Measurements from ENCODE around the gene FOXP2. TPM values are rescaled to one million over a fixed set of nuclear protein-coding genes. Genes with fewer than 3 reads are reported as not detected.

Gene FOXP2
- total RNA-seq, 1 donor from 2014 or later, result 24.0 TPM

DNA sequence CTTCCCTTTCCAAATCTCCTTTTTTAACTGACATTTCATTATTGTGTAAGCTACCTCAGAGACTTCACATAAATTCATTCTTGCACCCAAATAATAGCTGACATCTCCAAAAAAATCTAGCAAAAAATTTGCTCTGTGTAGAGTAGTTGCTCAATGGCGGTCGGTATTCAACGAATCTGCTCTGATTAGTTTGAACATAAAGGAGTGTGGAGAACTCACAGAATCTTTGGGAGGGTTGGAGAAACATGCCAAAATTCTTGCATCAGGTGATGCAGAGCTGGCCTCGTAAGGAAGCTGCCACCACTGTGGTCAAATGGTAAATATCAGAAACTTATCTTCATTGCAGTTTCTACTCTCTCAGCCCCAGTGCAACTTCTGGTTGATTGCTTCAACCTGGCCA is 306.1 kb downstream of the FOXP2 start:
- Mint-ChIP-seq H3K27me3 (peaks cover 3% of the 10 kb centered on the region), H3K9me3 (no peaks in the 10 kb centered on the region), H3K36me3 (no peaks in the 10 kb centered on the region), H3K4me1 (ENCODE audit: unreplicated experiment) (no peaks in the 10 kb centered on the region), H3K27ac (no peak overlapping the region), H3K4me3 (no peak overlapping the region)
- TF ChIP-seq, protein P1, sequence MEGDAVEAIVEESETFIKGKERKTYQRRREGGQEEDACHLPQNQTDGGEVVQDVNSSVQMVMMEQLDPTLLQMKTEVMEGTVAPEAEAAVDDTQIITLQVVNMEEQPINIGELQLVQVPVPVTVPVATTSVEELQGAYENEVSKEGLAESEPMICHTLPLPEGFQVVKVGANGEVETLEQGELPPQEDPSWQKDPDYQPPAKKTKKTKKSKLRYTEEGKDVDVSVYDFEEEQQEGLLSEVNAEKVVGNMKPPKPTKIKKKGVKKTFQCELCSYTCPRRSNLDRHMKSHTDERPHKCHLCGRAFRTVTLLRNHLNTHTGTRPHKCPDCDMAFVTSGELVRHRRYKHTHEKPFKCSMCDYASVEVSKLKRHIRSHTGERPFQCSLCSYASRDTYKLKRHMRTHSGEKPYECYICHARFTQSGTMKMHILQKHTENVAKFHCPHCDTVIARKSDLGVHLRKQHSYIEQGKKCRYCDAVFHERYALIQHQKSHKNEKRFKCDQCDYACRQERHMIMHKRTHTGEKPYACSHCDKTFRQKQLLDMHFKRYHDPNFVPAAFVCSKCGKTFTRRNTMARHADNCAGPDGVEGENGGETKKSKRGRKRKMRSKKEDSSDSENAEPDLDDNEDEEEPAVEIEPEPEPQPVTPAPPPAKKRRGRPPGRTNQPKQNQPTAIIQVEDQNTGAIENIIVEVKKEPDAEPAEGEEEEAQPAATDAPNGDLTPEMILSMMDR (conservative IDR thresholded peaks at IDR 0.05), result no peak
- no peak for DNase-seq (ENCODE audit: extremely low spot score, unreplicated experiment)

DNA sequence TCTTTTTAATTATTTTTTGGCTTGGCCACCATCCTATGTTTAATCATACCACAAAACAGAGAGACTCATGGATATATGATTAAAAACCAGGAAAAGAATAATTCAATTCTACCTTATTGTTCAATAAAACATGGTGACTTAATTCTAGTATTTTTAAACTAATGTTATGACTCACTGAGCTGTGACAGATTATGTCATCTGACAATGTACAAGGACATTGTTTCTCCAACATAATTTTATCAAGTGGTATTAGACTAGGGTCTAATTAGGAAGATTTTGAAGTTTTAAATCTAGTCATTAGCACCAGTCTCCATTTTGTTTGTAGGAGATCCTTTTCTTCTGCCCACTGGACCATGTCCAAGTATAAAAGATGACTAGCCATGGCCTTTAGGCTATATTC is 307.9 kb downstream of the FOXP2 start:
- TF ChIP-seq, protein P1 (conservative IDR thresholded peaks at IDR 0.05), result no peak
- H3K27ac Mint-ChIP-seq, result no peak overlapping the region
- no peaks in the 10 kb centered on the region for H3K36me3 Mint-ChIP-seq
- DNase-seq (ENCODE audit: extremely low spot score, unreplicated experiment), result no peak
- H3K9me3 Mint-ChIP-seq, result no peaks in the 10 kb centered on the region
- no peaks in the 10 kb centered on the region for H3K4me1 Mint-ChIP-seq (ENCODE audit: unreplicated experiment)
- H3K27me3 Mint-ChIP-seq, result peaks cover 3% of the 10 kb centered on the region
- H3K4me3 Mint-ChIP-seq, result no peak overlapping the region

DNA sequence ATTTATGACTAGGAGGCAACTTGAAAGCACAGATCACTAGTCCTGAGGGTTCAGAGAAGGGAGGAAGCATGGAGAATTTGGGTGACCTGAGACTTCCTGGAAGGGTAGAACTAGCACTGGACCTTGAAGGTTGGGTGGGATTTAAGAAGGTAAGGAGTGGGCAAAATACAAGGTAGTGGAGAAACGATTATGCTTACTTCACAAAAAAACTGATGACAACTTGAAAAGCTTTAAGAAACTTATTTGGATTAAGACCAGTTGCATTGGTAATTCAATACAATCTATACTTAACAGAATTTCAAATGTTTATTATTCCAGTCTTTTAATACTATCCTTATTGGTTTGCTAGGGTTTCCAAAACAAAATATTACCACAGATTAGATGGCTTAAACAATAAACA is 308.7 kb downstream of the FOXP2 start:
- TF ChIP-seq, protein P1 (conservative IDR thresholded peaks at IDR 0.05), result no peak
- Mint-ChIP-seq H3K27me3 (peaks cover 3% of the 10 kb centered on the region), H3K27ac (no peak overlapping the region), H3K9me3 (no peaks in the 10 kb centered on the region), H3K4me1 (ENCODE audit: unreplicated experiment) (no peaks in the 10 kb centered on the region), H3K4me3 (no peak overlapping the region), H3K36me3 (no peaks in the 10 kb centered on the region)
- no peak for DNase-seq (ENCODE audit: extremely low spot score, unreplicated experiment)

DNA sequence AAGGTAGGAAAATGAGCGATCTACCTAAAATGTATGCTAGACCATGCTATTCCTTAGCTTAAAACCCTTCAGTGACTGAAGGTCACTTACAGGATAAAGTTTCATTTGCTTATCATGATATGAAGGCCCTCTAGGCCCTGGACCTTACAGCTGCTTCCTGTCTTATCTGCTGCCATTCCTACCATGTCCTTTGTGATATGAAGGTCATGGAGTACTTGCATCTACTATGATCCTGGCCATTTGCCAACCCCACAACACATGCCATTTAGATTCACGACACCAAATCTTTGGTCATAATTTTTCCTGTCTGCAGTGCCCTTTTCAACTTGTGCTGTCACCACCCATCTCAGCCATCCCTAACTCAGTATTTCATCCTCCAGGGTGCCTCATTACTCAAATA is 325.5 kb downstream of the FOXP2 start:
- TF ChIP-seq, protein P1 (conservative IDR thresholded peaks at IDR 0.05), result no peak
- Mint-ChIP-seq H3K27me3 (no peaks in the 10 kb centered on the region), H3K27ac (no peak overlapping the region)

DNA sequence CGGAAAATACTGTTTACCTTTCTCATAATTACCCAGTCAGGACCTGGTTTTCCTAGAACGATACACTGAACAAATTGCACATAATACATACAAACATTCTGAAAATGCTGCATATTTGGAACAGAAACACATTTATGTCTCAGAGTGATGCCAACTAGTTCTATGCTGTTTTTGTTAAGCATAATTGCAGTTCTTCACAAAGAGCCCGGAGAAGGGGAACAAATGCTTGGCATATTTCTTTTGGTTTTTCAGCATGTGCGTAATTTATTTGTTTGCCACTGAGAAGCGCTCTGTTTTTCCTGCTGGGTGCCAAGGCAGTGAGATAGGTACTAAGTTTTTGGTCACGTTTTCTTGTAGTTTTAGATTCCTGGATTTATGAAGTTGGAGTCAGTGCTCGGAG is 326.3 kb downstream of the FOXP2 start:
- no peak for DNase-seq (ENCODE audit: extremely low spot score, unreplicated experiment)
- TF ChIP-seq, protein P1 (conservative IDR thresholded peaks at IDR 0.05), result no peak
- Mint-ChIP-seq H3K9me3 (peaks cover 6% of the 10 kb centered on the region), H3K27ac (no peak overlapping the region), H3K36me3 (no peaks in the 10 kb centered on the region), H3K4me3 (no peak overlapping the region), H3K4me1 (ENCODE audit: unreplicated experiment) (no peaks in the 10 kb centered on the region), H3K27me3 (no peaks in the 10 kb centered on the region)

More for the DNA sequence above, 325.5 kb downstream of the FOXP2 start:
- Mint-ChIP-seq H3K4me3 (no peak overlapping the region), H3K36me3 (no peaks in the 10 kb centered on the region), H3K4me1 (ENCODE audit: unreplicated experiment) (no peaks in the 10 kb centered on the region), H3K9me3 (peaks cover 6% of the 10 kb centered on the region)
- no peak for DNase-seq (ENCODE audit: extremely low spot score, unreplicated experiment)

DNA sequence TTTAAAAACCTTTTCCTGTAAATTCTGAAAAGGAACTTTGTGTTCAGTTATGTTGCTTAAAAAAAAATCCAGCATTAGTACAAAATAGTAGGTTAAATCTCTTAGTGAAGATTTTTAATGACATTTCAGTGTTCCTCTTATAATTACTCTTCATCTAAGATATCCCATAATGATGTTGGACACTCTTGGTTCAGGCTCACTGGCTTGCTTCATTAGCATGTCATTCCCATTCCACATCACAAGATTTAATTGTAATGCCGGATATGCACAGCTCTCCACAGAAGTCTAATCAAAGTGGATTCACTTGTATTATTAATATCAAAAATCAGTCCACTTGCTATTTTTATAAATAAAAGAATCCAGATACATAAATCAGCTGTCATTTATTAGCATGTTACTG is 327.3 kb downstream of the FOXP2 start:
- no peak overlapping the region for H3K4me3 Mint-ChIP-seq
- no peak overlapping the region for H3K27ac Mint-ChIP-seq
- TF ChIP-seq, protein P1 (conservative IDR thresholded peaks at IDR 0.05), result no peak
- no peaks in the 10 kb centered on the region for H3K36me3 Mint-ChIP-seq
- H3K9me3 Mint-ChIP-seq, result peaks cover 6% of the 10 kb centered on the region
- DNase-seq (ENCODE audit: extremely low spot score, unreplicated experiment), result no peak
- no peaks in the 10 kb centered on the region for H3K27me3 Mint-ChIP-seq
- H3K4me1 Mint-ChIP-seq (ENCODE audit: unreplicated experiment), result no peaks in the 10 kb centered on the region
